WTC11 (cell line): ENCODE measurements around the gene SART1. TPM values are rescaled to one million over a fixed set of nuclear protein-coding genes. Genes with fewer than 3 reads are reported as not detected.

ENCODE experiments used
- ATAC-seq: fragments of 200-7000 bp; cut with Tn5 transposase; 2 replicates; pipeline ENCODE4 v1.10.0; 2021; ENCODE audit warnings: mild to moderate bottlenecking, moderate library complexity
- CTCF ChIA-PET: fragments of 300-600 bp; sonication (Branson Sonifier 250); formaldehyde crosslinking; loops from one replicate; lab custom pipeline; 2021; ENCODE audit warnings: antibody characterized with exemption; lab: Charles Lee
- POLR2A ChIA-PET: fragments of 350-600 bp; sonication (Branson Sonifier 250); formaldehyde crosslinking; loops from one replicate; lab custom pipeline; 2021; ENCODE audit warnings: antibody characterized with exemption; lab: Charles Lee
- DNase-seq: peaks from one replicate; pipeline ENCODE4 v3.0.0; 2021; ENCODE audit warnings: low spot score
- H3K27ac Mint-ChIP-seq: 2 replicates; pipeline ENCODE4 v1.8.0; 2021; ENCODE audit warnings: mixed read lengths
- H3K27me3 Mint-ChIP-seq: 2 replicates; pipeline ENCODE4 v1.8.0; 2021; ENCODE audit warnings: low read depth, mild to moderate bottlenecking, moderate library complexity, mixed read lengths
- H3K36me3 Mint-ChIP-seq: 2 replicates; pipeline ENCODE4 v1.8.0; 2021; ENCODE audit warnings: mixed read lengths
- H3K4me1 Mint-ChIP-seq: 2 replicates; pipeline ENCODE4 v1.8.0; 2022; ENCODE audit warnings: mixed read lengths
- H3K4me3 Mint-ChIP-seq: 2 replicates; pipeline ENCODE4 v1.8.0; 2021; ENCODE audit warnings: mild to moderate bottlenecking, moderate library complexity, mixed read lengths
- H3K9me3 Mint-ChIP-seq: 2 replicates; pipeline ENCODE4 v1.8.0; 2021; ENCODE audit warnings: mixed read lengths
- AR ChIP-seq: fragments of 250-450 bp; sonication (Bioruptor Pico); IDR thresholded peaks from 2 replicates; pipeline ENCODE4 v1.9.0; 2021; ENCODE audit warnings: mild to moderate bottlenecking
- ATF2 ChIP-seq: sonication (generic); formaldehyde crosslinking; IDR thresholded peaks from 2 replicates; pipeline ENCODE4 v1.8.1; 2022; ENCODE audit warnings: low read depth, missing genetic modification reagents, borderline replicate concordance
- E2F5 ChIP-seq: sonication (generic); formaldehyde crosslinking; IDR thresholded peaks from 2 replicates; pipeline ENCODE4 v1.8.1; 2022; ENCODE audit warnings: mild to moderate bottlenecking, moderate library complexity, missing genetic modification reagents
- EMX1 ChIP-seq: fragments of 250-450 bp; sonication (Bioruptor Pico); IDR thresholded peaks from 2 replicates; pipeline ENCODE4 v1.8.0; 2021; ENCODE audit warnings: mild to moderate bottlenecking
- ETV6 ChIP-seq: sonication (generic); formaldehyde crosslinking; IDR thresholded peaks from 2 replicates; pipeline ENCODE4 v1.8.1; 2022; ENCODE audit warnings: mild to moderate bottlenecking, missing genetic modification reagents
- NR2C2 ChIP-seq: sonication (generic); formaldehyde crosslinking; IDR thresholded peaks from 2 replicates; pipeline ENCODE4 v1.8.0; 2022; ENCODE audit warnings: mild to moderate bottlenecking, missing genetic modification reagents
- PRDM15 ChIP-seq: sonication (generic); formaldehyde crosslinking; IDR thresholded peaks from 2 replicates; pipeline ENCODE4 v1.8.0; 2022; ENCODE audit warnings: missing genetic modification reagents
- PRRX2 ChIP-seq: fragments of 250-450 bp; sonication (Bioruptor Pico); IDR thresholded peaks from 2 replicates; pipeline ENCODE4 v1.8.0; 2021; ENCODE audit warnings: mild to moderate bottlenecking
- SOX15 ChIP-seq: fragments of 250-450 bp; sonication (Bioruptor Pico); IDR thresholded peaks from 2 replicates; pipeline ENCODE4 v1.9.0; 2021; ENCODE audit warnings: mild to moderate bottlenecking
- TEAD4 ChIP-seq: sonication (generic); formaldehyde crosslinking; IDR thresholded peaks from 2 replicates; pipeline ENCODE4 v1.8.0; 2022; ENCODE audit warnings: mild to moderate bottlenecking, missing genetic modification reagents
- USF1 ChIP-seq: sonication (generic); formaldehyde crosslinking; IDR thresholded peaks from 2 replicates; pipeline ENCODE4 v1.8.0; 2022; ENCODE audit warnings: mild to moderate bottlenecking, missing genetic modification reagents
- ZBTB43 ChIP-seq: sonication (generic); formaldehyde crosslinking; IDR thresholded peaks from 2 replicates; pipeline ENCODE4 v1.8.1; 2023; ENCODE audit warnings: mild to moderate bottlenecking, missing genetic modification reagents
- ZNF138 ChIP-seq: sonication (generic); formaldehyde crosslinking; conservative IDR thresholded peaks from 2 replicates; pipeline ENCODE4 v1.8.1; 2022; ENCODE audit warnings: mild to moderate bottlenecking, moderate library complexity, missing genetic modification reagents
- ZNF317 ChIP-seq: sonication (generic); formaldehyde crosslinking; IDR thresholded peaks from 2 replicates; pipeline ENCODE4 v1.8.1; 2023; ENCODE audit warnings: low read depth, mild to moderate bottlenecking, moderate library complexity, missing genetic modification reagents, borderline replicate concordance
- ZNF416 ChIP-seq: fragments of 250-450 bp; sonication (Bioruptor Pico); IDR thresholded peaks from 2 replicates; pipeline ENCODE4 v1.9.0; 2021; ENCODE audit warnings: mild to moderate bottlenecking, inconsistent platforms
- ZNF425 ChIP-seq: fragments of 250-450 bp; sonication (Bioruptor Pico); conservative IDR thresholded peaks from 2 replicates; pipeline ENCODE4 v1.9.0; 2021; ENCODE audit warnings: mild to moderate bottlenecking
- ZNF671 ChIP-seq: fragments of 250-450 bp; sonication (Bioruptor Pico); IDR thresholded peaks from 2 replicates; pipeline ENCODE4 v1.8.0; 2021; ENCODE audit warnings: mild to moderate bottlenecking
- total RNA-seq: library from RNA; stranded (reverse); gene quantifications from 3 replicates; pipeline ENCODE4 v1.2.3, GENCODE V29; 2021

Gene SART1
- total RNA-seq, 1 experiment from 2014 or later: 57.0 TPM

- TF ChIP-seq ZBTB43 (no peak), ZNF138 (CRISPR knock-in tag) (no peak), ZNF425 (no peak), ETV6 (CRISPR knock-in tag) (no peak), E2F5 (CRISPR knock-in tag) (no peak), ZNF671 (no peak)
- TF ChIP-seq, all 79 proteins: peak for 0
These were observed 15.0 kb downstream of the SART1 start (continued) for GRCh38 chr11:65976216-65977176.

- no peaks in the 10 kb centered on the region for H3K9me3 Mint-ChIP-seq
- ATAC-seq: no peak
- H3K27ac Mint-ChIP-seq: no peak overlapping the region
- CTCF ChIA-PET: no interaction called here
- no peak overlapping the region for H3K4me3 Mint-ChIP-seq
- DNase-seq: no peak
- no peaks in the 10 kb centered on the region for H3K27me3 Mint-ChIP-seq
- POLR2A ChIA-PET: no interaction called here
- peaks cover 36% of the 10 kb centered on the region for H3K36me3 Mint-ChIP-seq
- H3K4me1 Mint-ChIP-seq: no peaks in the 10 kb centered on the region
- TF ChIP-seq PRRX2: no peak
- TF ChIP-seq TEAD4 (CRISPR knock-in tag): no peak
- TF ChIP-seq NR2C2 (CRISPR knock-in tag): no peak
- no peak for TF ChIP-seq EMX1 (CRISPR knock-in tag)
- no peak for TF ChIP-seq ZNF416 (CRISPR knock-in tag)
- no peak for TF ChIP-seq ZNF317 (CRISPR knock-in tag)
- no peak for TF ChIP-seq AR
- TF ChIP-seq SOX15 (CRISPR knock-in tag): no peak
- TF ChIP-seq ATF2 (CRISPR knock-in tag): no peak
- no peak for TF ChIP-seq USF1 (CRISPR knock-in tag)
- TF ChIP-seq ETV6 (CRISPR knock-in tag): no peak
- TF ChIP-seq PRDM15 (CRISPR knock-in tag): no peak
These were observed 16.3 kb downstream of the SART1 start for GRCh38 chr11:65977621-65978390.
